ENCODE measurements around the gene NEK1. TPM values are rescaled to one million over a fixed set of nuclear protein-coding genes. Genes with fewer than 3 reads are reported as not detected.

The NEK1 gene
- total RNA-seq, 4 donors from 2014 or later = 66.9 to 100 (median 90.5) TPM

DNA sequence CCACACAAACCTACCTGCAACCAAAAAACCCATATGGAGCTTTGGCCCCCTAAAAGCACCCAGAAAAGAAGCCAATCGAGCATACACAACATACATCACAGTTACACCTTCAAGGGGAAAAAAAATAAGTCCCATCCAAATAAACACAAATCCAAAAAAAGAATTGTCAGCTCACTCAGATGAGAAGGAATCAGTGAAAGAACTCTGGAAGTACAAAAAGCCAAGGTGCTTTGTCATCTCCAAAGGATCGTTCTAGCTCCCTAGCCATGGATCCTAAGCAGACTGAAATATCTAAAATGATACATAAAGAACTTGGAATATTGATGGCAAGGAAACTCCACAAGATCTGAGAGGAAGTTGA, 119.2 kb downstream of the NEK1 start:
- no peak for TF ChIP-seq POLR2A (IDR thresholded peaks at IDR 0.05)
- TF ChIP-seq, protein P1, sequence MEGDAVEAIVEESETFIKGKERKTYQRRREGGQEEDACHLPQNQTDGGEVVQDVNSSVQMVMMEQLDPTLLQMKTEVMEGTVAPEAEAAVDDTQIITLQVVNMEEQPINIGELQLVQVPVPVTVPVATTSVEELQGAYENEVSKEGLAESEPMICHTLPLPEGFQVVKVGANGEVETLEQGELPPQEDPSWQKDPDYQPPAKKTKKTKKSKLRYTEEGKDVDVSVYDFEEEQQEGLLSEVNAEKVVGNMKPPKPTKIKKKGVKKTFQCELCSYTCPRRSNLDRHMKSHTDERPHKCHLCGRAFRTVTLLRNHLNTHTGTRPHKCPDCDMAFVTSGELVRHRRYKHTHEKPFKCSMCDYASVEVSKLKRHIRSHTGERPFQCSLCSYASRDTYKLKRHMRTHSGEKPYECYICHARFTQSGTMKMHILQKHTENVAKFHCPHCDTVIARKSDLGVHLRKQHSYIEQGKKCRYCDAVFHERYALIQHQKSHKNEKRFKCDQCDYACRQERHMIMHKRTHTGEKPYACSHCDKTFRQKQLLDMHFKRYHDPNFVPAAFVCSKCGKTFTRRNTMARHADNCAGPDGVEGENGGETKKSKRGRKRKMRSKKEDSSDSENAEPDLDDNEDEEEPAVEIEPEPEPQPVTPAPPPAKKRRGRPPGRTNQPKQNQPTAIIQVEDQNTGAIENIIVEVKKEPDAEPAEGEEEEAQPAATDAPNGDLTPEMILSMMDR (IDR thresholded peaks at IDR 0.05) = no peak
- TF ChIP-seq EP300 (IDR thresholded peaks at IDR 0.05) = no peak
- Histone ChIP-seq H3K4me3 (no peak overlapping the region), H3K9me3 (peaks cover 0 to 36% (median 4%) of the 10 kb centered on the region in 4 donors), H3K27ac (no peak overlapping the region), H3K4me1 (no peaks in the 10 kb centered on the region), H3K36me3 (peaks cover 0 to 50% (median 0%) of the 10 kb centered on the region in 3 donors), H3K27me3 (no peaks in the 10 kb centered on the region)
- no peak for DNase-seq (ENCODE audit: low spot score in 2 of 2)
- WGBS, 2 donors = 58 to 73% methylated on average over 2 of the region's 2 CpGs

DNA sequence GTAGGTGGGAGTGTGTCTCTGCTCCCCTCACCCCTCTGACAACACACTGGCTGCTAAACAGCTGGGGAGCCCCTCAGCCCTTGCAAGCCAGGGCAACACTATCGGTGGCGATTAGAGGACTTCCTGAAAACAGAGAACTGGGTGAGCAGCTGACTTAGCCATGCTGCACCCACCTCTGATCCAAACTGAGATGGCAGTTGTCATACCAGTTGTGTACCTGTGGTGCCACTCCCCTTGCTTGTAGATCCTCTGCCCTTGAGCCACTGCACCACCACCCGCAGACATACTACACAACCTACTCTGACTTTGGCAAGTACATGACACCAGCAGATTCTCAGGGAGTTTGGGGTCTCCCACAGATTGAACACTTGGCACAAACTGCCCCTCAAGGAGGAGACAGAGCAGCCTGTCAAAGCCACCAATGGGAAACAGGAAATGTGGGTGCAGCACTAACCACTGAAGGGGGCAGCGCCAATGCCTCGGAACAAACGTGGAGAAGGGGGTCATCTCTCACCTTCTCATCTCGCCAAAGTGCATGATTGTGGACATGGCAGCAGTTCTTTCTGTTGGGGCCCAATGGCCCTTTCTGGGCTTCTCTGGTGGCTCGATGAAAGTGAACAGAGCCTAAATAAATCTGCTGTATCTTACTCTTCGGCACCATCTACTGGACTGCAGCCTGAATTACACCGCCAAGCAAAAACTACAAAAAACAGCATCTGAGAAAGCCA, 119.8 kb downstream of the NEK1 start:
- no peak for DNase-seq (ENCODE audit: low spot score in 2 of 2)
- Histone ChIP-seq H3K27ac (no peak overlapping the region), H3K4me1 (no peaks in the 10 kb centered on the region), H3K9me3 (peaks cover 0 to 36% (median 4%) of the 10 kb centered on the region in 4 donors), H3K27me3 (no peaks in the 10 kb centered on the region), H3K4me3 (no peak overlapping the region), H3K36me3 (peaks cover 0 to 55% (median 0%) of the 10 kb centered on the region in 3 donors)
- WGBS, 2 donors = 62 to 68% methylated on average over 10 of the region's 10 CpGs
- TF ChIP-seq, protein P1 (IDR thresholded peaks at IDR 0.05) = peak; percentile 11 to 55 (median 36)
- TF ChIP-seq EP300 (IDR thresholded peaks at IDR 0.05) = no peak

DNA sequence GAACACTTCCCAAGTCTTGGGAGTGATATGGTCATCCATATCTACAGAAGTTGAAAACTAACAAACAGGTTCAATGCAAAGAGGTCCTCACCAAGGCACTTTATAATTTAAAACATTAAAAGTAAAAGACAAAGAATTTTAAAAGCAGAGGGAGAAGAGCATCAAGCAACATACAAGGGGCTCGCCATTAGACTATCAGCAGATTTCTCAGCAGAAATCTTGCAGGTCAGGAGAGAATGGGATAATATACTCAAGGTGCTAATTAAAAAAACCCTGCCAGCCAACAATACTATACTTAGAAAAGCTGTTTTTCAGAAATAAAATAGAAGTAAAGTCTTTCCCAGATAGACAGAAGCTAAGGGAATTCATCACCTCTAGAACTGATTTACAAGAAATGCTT, 121.2 kb downstream of the NEK1 start:
- Histone ChIP-seq H3K4me1 (no peaks in the 10 kb centered on the region), H3K4me3 (no peak overlapping the region), H3K36me3 (peaks cover 0 to 62% (median 0%) of the 10 kb centered on the region in 3 donors), H3K27me3 (no peaks in the 10 kb centered on the region), H3K9me3 (peaks cover 0 to 36% (median 4%) of the 10 kb centered on the region in 4 donors), H3K27ac (no peak overlapping the region)
- WGBS, 2 donors = 93 to 96% methylated on average over 1 of the region's 1 CpG
- no peak for DNase-seq (ENCODE audit: low spot score in 2 of 2)
- TF ChIP-seq EP300 (IDR thresholded peaks at IDR 0.05) (no peak), POLR2A (IDR thresholded peaks at IDR 0.05) (no peak)
- TF ChIP-seq, protein P1 (IDR thresholded peaks at IDR 0.05) = no peak

DNA sequence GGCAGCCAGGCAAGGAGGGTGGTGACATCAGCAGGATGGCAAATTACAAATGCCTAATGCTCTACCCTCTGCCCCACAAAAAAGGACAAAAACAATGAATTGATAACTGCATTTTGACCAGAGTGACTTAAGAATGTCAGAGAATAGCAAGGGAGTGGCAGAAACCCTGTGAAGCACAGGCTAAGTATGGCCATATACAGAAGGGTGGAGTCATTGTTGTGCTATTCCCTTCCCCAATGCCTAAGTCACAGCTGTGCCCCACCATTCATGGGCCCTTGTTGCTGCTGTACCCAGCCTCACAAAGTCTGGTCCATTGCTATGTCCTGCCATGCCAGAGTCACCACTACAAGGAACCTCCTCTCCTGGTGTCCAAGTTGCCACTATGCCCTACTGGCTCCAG, 123.1 kb downstream of the NEK1 start:
- Histone ChIP-seq H3K4me1 (peaks cover 0 to 8% (median 2%) of the 10 kb centered on the region in 4 donors), H3K36me3 (peaks cover 0 to 62% (median 0%) of the 10 kb centered on the region in 3 donors), H3K27ac (no peak overlapping the region), H3K27me3 (no peaks in the 10 kb centered on the region), H3K4me3 (no peak overlapping the region), H3K9me3 (peaks cover 0 to 32% (median 4%) of the 10 kb centered on the region in 4 donors)
- DNase-seq (ENCODE audit: low spot score in 2 of 2) = no peak
- TF ChIP-seq EP300 (IDR thresholded peaks at IDR 0.05) = no peak
- TF ChIP-seq, protein P1 (IDR thresholded peaks at IDR 0.05) = no peak
- TF ChIP-seq POLR2A (IDR thresholded peaks at IDR 0.05) = no peak
